Neural progenitor cell (in vitro differentiated cells): ENCODE data around the gene KSR1. TPM values are rescaled to one million over a fixed set of nuclear protein-coding genes. Genes with fewer than 3 reads are reported as not detected.

ENCODE experiments used
- DNase-seq: peaks from one replicate; pipeline ENCODE4 v3.0.0-alpha.2; 2016; ENCODE audit warnings: low spot score
- H2AFZ ChIP-seq: fragments of 200-600 bp; sonication (generic); replicated peaks from 2 replicates; pipeline ENCODE4 v1.6.1; 2016; ENCODE audit warnings: antibody characterized with exemption
- H3F3A ChIP-seq: fragments of 200-600 bp; sonication (generic); 2 replicates; pipeline ENCODE4 v1.6.1; 2016; ENCODE audit warnings: antibody characterized with exemption, low read depth
- H3K27ac ChIP-seq: fragments of 200-600 bp; sonication (generic); 2 replicates; pipeline ENCODE4 v1.5.1; 2016; ENCODE audit warnings: mild to moderate bottlenecking
- H3K27me3 ChIP-seq: fragments of 200-600 bp; sonication (generic); 2 replicates; pipeline ENCODE4 v1.6.1; 2016; ENCODE audit warnings: mild to moderate bottlenecking, moderate library complexity
- H3K36me3 ChIP-seq: fragments of 200-600 bp; sonication (generic); 2 replicates; pipeline ENCODE4 v1.5.1; 2016
- H3K4me1 ChIP-seq: fragments of 200-600 bp; sonication (generic); 2 replicates; pipeline ENCODE4 v1.6.1; 2016; ENCODE audit warnings: mixed run types
- H3K4me2 ChIP-seq: fragments of 200-600 bp; sonication (generic); 2 replicates; pipeline ENCODE4 v1.6.1; 2016
- H3K4me3 ChIP-seq: fragments of 200-600 bp; sonication (generic); 2 replicates; pipeline ENCODE4 v1.5.1; 2016
- H3K79me2 ChIP-seq: fragments of 200-600 bp; sonication (generic); 2 replicates; pipeline ENCODE4 v1.6.1; 2016; ENCODE audit warnings: low read depth
- H3K9ac ChIP-seq: fragments of 200-600 bp; sonication (generic); 2 replicates; pipeline ENCODE4 v1.6.1; 2016
- H3K9me3 ChIP-seq: fragments of 200-600 bp; sonication (generic); 2 replicates; pipeline ENCODE4 v1.5.1; 2016; ENCODE audit warnings: low read depth
- H4K20me1 ChIP-seq: fragments of 200-600 bp; sonication (generic); 2 replicates; pipeline ENCODE4 v1.6.1; 2016; ENCODE audit warnings: low read depth
- H3K27ac Mint-ChIP-seq: 3 replicates; pipeline ENCODE4 v1.8.0; 2021; ENCODE audit warnings: mixed read lengths
- H3K27me3 Mint-ChIP-seq: 2 replicates; pipeline ENCODE4 v1.8.0; 2022; ENCODE audit warnings: low read depth, mild to moderate bottlenecking, inconsistent platforms, moderate library complexity, mixed read lengths; ENCODE audit not compliant: insufficient read depth
- H3K36me3 Mint-ChIP-seq: 3 replicates; pipeline ENCODE4 v1.8.0; 2021; ENCODE audit warnings: mixed read lengths
- H3K4me1 Mint-ChIP-seq: 3 replicates; pipeline ENCODE4 v1.8.0; 2021; ENCODE audit warnings: mixed read lengths
- H3K4me3 Mint-ChIP-seq: 3 replicates; pipeline ENCODE4 v1.8.0; 2021; ENCODE audit warnings: mild to moderate bottlenecking, moderate library complexity, mixed read lengths
- H3K9me3 Mint-ChIP-seq: 3 replicates; pipeline ENCODE4 v1.8.0; 2020; ENCODE audit warnings: mixed read lengths
- EZH2 ChIP-seq: fragments of 200-600 bp; sonication (generic); IDR thresholded peaks from 2 replicates; pipeline ENCODE4 v1.6.1; 2017; ENCODE audit warnings: antibody characterized with exemption, mild to moderate bottlenecking, moderate library complexity
- EZH2phosphoT487 ChIP-seq: fragments of 200-600 bp; sonication (generic); IDR thresholded peaks from 2 replicates; pipeline ENCODE4 v1.6.1; 2017; ENCODE audit warnings: antibody characterized with exemption
- total RNA-seq: library from RNA; depleted of rRNA; stranded (reverse); fragments of >200 nt; gene quantifications from 2 replicates; pipeline ENCODE4 v1.2.3, GENCODE V29; 2015; ENCODE audit warnings: low replicate concordance
- TF ChIP-seq, protein P1 (sequence below): fragments of 200-600 bp; sonication (generic); IDR thresholded peaks from 2 replicates; pipeline ENCODE4 v1.5.1; 2017; ENCODE audit warnings: antibody characterized with exemption, mild to moderate bottlenecking

KSR1 gene
- total RNA-seq, 1 donor from 2014 or later = 16.4 TPM

DNA sequence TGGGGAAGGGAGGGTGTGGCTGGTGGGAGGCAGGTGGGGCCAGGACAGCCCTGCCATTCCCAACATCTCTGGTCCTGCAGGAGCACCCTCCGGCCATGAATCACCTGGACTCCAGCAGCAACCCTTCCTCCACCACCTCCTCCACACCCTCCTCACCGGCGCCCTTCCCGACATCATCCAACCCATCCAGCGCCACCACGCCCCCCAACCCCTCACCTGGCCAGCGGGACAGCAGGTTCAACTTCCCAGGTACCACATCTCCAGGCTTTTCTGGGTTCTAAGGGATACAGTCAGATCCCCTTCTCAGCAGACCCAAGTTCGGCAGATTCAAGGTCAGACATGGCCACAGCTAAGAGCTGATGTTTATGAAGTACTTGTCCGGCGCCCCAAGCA lies 140.9 kb downstream of the KSR1 start:
- H3K9me3 ChIP-seq = no peaks in the 10 kb centered on the region
- Mint-ChIP-seq H3K4me3 (no peak overlapping the region), H3K4me1 (peaks cover 5% of the 10 kb centered on the region), H3K27ac (no peak overlapping the region), H3K36me3 (no peaks in the 10 kb centered on the region), H3K27me3 (peaks cover 2% of the 10 kb centered on the region), H3K9me3 (no peaks in the 10 kb centered on the region)
- TF ChIP-seq EZH2 = no peak
- TF ChIP-seq, protein P1, sequence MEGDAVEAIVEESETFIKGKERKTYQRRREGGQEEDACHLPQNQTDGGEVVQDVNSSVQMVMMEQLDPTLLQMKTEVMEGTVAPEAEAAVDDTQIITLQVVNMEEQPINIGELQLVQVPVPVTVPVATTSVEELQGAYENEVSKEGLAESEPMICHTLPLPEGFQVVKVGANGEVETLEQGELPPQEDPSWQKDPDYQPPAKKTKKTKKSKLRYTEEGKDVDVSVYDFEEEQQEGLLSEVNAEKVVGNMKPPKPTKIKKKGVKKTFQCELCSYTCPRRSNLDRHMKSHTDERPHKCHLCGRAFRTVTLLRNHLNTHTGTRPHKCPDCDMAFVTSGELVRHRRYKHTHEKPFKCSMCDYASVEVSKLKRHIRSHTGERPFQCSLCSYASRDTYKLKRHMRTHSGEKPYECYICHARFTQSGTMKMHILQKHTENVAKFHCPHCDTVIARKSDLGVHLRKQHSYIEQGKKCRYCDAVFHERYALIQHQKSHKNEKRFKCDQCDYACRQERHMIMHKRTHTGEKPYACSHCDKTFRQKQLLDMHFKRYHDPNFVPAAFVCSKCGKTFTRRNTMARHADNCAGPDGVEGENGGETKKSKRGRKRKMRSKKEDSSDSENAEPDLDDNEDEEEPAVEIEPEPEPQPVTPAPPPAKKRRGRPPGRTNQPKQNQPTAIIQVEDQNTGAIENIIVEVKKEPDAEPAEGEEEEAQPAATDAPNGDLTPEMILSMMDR = no peak
- no peak for TF ChIP-seq EZH2phosphoT487
- no peaks in the 10 kb centered on the region for H3K79me2 ChIP-seq
- no peaks in the 10 kb centered on the region for H3K4me1 ChIP-seq
- no peaks in the 10 kb centered on the region for H3F3A ChIP-seq
- H3K9ac ChIP-seq = no peak overlapping the region
- no peak overlapping the region for H2AFZ ChIP-seq
- no peaks in the 10 kb centered on the region for H3K27me3 ChIP-seq
- no peaks in the 10 kb centered on the region for H3K36me3 ChIP-seq
- H4K20me1 ChIP-seq = no peaks in the 10 kb centered on the region
- no peak overlapping the region for H3K4me2 ChIP-seq
- H3K27ac ChIP-seq = no peak overlapping the region
- DNase-seq = no peak
- no peak overlapping the region for H3K4me3 ChIP-seq

DNA sequence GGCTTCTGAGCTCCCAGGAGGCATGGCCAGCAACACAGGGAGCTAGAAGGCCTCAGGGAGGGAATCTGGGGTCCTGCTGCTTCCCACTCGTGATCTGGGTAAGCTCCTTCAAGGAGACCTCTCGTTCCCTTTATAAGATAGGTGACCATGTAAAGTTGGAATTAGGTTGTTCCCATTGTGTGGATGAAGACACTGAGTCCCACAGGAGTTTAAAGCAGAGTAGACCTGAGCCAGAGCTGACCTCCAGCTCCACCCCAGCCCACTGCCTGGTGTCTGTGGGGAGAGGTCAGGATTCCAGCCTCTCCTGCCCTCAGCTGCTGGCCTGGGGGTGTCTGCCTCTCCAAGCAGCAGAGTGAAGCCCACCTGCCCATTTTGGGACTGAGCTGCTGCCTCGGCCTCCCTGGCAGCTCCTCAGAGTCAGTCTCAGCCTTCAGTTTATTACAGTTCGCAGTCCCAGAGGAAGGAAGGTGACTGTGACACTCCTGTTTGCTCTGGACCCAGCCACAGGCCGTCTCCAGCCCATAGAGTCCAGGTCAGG lies 141.6 kb downstream of the KSR1 start:
- H2AFZ ChIP-seq = no peak overlapping the region
- H3K4me3 Mint-ChIP-seq = no peak overlapping the region
- H3K4me3 ChIP-seq = no peak overlapping the region
- H3K4me2 ChIP-seq = no peak overlapping the region
- no peaks in the 10 kb centered on the region for H3K36me3 ChIP-seq
- no peaks in the 10 kb centered on the region for H3K4me1 ChIP-seq
- H3K9me3 ChIP-seq = no peaks in the 10 kb centered on the region
- H4K20me1 ChIP-seq = no peaks in the 10 kb centered on the region
- H3K79me2 ChIP-seq = no peaks in the 10 kb centered on the region
- H3K27ac ChIP-seq = no peak overlapping the region
- no peaks in the 10 kb centered on the region for H3F3A ChIP-seq
- no peaks in the 10 kb centered on the region for H3K27me3 ChIP-seq
- DNase-seq = no peak
- no peaks in the 10 kb centered on the region for H3K9me3 Mint-ChIP-seq
- no peak overlapping the region for H3K9ac ChIP-seq
- no peaks in the 10 kb centered on the region for H3K36me3 Mint-ChIP-seq
- peaks cover 5% of the 10 kb centered on the region for H3K4me1 Mint-ChIP-seq
- no peak overlapping the region for H3K27ac Mint-ChIP-seq
- peaks cover 2% of the 10 kb centered on the region for H3K27me3 Mint-ChIP-seq
- TF ChIP-seq EZH2 (no peak), EZH2phosphoT487 (no peak)
- TF ChIP-seq, protein P1 = no peak

DNA sequence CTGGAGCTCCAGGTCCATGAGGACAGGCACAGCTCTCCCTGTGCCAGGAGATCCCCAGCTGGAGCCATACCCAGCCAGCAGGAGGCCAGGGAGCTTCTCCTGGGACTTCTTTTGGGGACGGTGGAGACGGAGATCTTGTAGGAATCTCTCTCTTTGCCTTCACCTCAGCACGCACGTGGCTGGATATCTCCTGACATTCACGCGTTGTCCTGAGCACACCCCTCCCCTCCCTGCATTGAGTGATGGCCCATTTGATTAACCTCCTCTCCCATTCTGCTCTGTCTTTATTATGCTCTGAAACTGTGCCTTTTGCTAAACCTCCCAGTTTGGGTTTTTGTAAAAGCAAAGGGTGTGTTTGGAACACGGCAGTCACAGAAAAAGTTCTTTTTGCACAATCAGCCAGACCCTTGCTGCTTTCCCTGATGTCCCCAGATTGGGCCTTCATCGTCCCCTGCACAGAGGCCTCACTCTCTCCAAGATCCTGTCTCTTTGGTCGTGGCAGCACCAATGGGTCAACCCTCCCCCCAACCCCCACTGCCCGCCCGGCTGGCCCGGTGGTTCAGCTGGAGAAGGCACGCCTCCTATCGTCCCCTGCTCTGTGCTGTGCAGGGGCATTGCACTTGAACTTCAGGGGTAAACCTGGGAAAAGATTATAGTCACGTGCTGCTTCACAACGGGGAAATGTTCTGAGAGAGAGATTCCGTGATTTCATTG lies 142.2 kb downstream of the KSR1 start:
- TF ChIP-seq EZH2 = no peak
- TF ChIP-seq EZH2phosphoT487 = no peak
- TF ChIP-seq, protein P1 = no peak
- H3K4me1 ChIP-seq = no peaks in the 10 kb centered on the region
- H3K27me3 ChIP-seq = no peaks in the 10 kb centered on the region
- no peak overlapping the region for H3K4me3 ChIP-seq
- no peaks in the 10 kb centered on the region for H3K9me3 ChIP-seq
- no peaks in the 10 kb centered on the region for H3K79me2 ChIP-seq
- Mint-ChIP-seq H3K36me3 (no peaks in the 10 kb centered on the region), H3K9me3 (no peaks in the 10 kb centered on the region), H3K27ac (no peak overlapping the region), H3K4me1 (peaks cover 8% of the 10 kb centered on the region), H3K27me3 (peaks cover 2% of the 10 kb centered on the region), H3K4me3 (no peak overlapping the region)
- no peak overlapping the region for H3K4me2 ChIP-seq
- no peaks in the 10 kb centered on the region for H3K36me3 ChIP-seq
- H3F3A ChIP-seq = no peaks in the 10 kb centered on the region
- no peaks in the 10 kb centered on the region for H4K20me1 ChIP-seq
- no peak for DNase-seq
- H3K9ac ChIP-seq = no peak overlapping the region
- H2AFZ ChIP-seq = no peak overlapping the region
- no peak overlapping the region for H3K27ac ChIP-seq
